Stimulated activated CD8-positive, alpha-beta memory T cell treated with anti-CD3 and anti-CD28 coated beads, Interleukin-7, amount 100 ng/mL, for 1 hour (primary cell): ENCODE results near the gene RSPH10B.
"Not testable (repeated sequence)": the region's sequence is repeated elsewhere in the genome, so short reads cannot be mapped to it uniquely, and the experiment has no call there.

Source experiments
- DNase-seq, 2 donors: peaks; one replicate each; pipeline ENCODE4 v3.0.0-alpha.2; 2020; ENCODE audit warnings: low read depth in 2 of 2

The RSPH10B gene

GRCh38 chr7:5926263-5926870, 44.1 kb downstream of the RSPH10B start:
- DNase-seq = not testable (repeated sequence)

GRCh38 chr7:5924630-5925029, 45.9 kb downstream of the RSPH10B start:
- not testable (repeated sequence) for DNase-seq

- not testable (repeated sequence) for DNase-seq
Observed at GRCh38 chr7:5924180-5924579, 46.3 kb downstream of the RSPH10B start.

- not testable (repeated sequence) for DNase-seq
Observed at GRCh38 chr7:5916529-5916928, 54.0 kb downstream of the RSPH10B start.

GRCh38 chr7:5908835-5909234, 61.7 kb downstream of the RSPH10B start:
- DNase-seq = not testable (repeated sequence)

- DNase-seq = not testable (repeated sequence)
Observed at GRCh38 chr7:5904726-5905125, 65.8 kb downstream of the RSPH10B start.

GRCh38 chr7:5903002-5903401, 67.5 kb downstream of the RSPH10B start:
- not testable (repeated sequence) for DNase-seq

- DNase-seq = peak; percentile 59 to 66
Observed at GRCh38 chr7:5898480-5899224, 71.8 kb downstream of the RSPH10B start, which contains the start of gene CCZ1. CCZ1 (plus strand) TSS chr7:5898733; CDS start chr7:5898800, 67 bp downstream.

GRCh38 chr7:5897369-5897919, 73.0 kb downstream of the RSPH10B start:
- not testable (repeated sequence) for DNase-seq

GRCh38 chr7:5892498-5892897, 78.0 kb downstream of the RSPH10B start:
- DNase-seq = no peak

GRCh38 chr7:5890244-5890643, 80.2 kb downstream of the RSPH10B start:
- not testable (repeated sequence) for DNase-seq

GRCh38 chr7:5888021-5888420, 82.5 kb downstream of the RSPH10B start:
- not testable (repeated sequence) for DNase-seq

- not testable (repeated sequence) for DNase-seq
Observed at GRCh38 chr7:5884431-5884830, 86.1 kb downstream of the RSPH10B start.

- DNase-seq = not testable (repeated sequence)
Observed at GRCh38 chr7:5880106-5880505, 90.4 kb downstream of the RSPH10B start.

- not testable (repeated sequence) for DNase-seq
Observed at GRCh38 chr7:5879591-5879990, 90.9 kb downstream of the RSPH10B start.
